ENCODE measurements around the gene BMPR2. TPM values are rescaled to one million over a fixed set of nuclear protein-coding genes. Genes with fewer than 3 reads are reported as not detected.

Gene BMPR2
- total RNA-seq: 10 to 100 TPM; 48.8 to 70.4 (median 63.2) TPM

- peak within 1 kb of the TSS; percentile 96 to 98 for H3K27ac ChIP-seq
- no peaks in the 10 kb centered on the region for H3K9me3 ChIP-seq
- TF ChIP-seq CTCF (IDR thresholded peaks at IDR 0.05) (no peak), POLR2A (IDR thresholded peaks at IDR 0.05) (peak; percentile 57), POLR2AphosphoS5 (IDR thresholded peaks at IDR 0.05) (peak; percentile 77 to 95 (median 90))
- intact Hi-C loops (cut with DNase I; ENCODE audit: low total_unique reads): no loop called here
- H3K36me3 ChIP-seq: no peaks in the 10 kb centered on the region
- peak within 1 kb of the TSS; percentile 82 to 94 (median 91) for H3K4me3 ChIP-seq
- DNase-seq (ENCODE audit: low spot score in 2 of 2): peak; percentile 83 to 87
- H3K4me1 ChIP-seq: no peaks in the 10 kb centered on the region
- no peaks in the 10 kb centered on the region for H3K27me3 ChIP-seq
Measured at GRCh38 chr2:202375609-202376408, at the start of gene BMPR2. TSS of gene BMPR2 (plus strand) at chr2:202376327. CDS start at chr2:202377475, 1,148 bp downstream.

- no peak for DNase-seq (ENCODE audit: low spot score in 2 of 2)
- intact Hi-C loops (cut with DNase I; ENCODE audit: low total_unique reads): no loop called here
- H3K9me3 ChIP-seq: no peaks in the 10 kb centered on the region
- H3K27me3 ChIP-seq: no peaks in the 10 kb centered on the region
- H3K27ac ChIP-seq: no peak overlapping the region
- TF ChIP-seq POLR2AphosphoS5 (IDR thresholded peaks at IDR 0.05): no peak
- no peak for TF ChIP-seq POLR2A (IDR thresholded peaks at IDR 0.05)
- TF ChIP-seq CTCF (IDR thresholded peaks at IDR 0.05): no peak
- no peaks in the 10 kb centered on the region for H3K4me1 ChIP-seq
- peaks cover 3% of the 10 kb centered on the region for H3K36me3 ChIP-seq
- no peak overlapping the region for H3K4me3 ChIP-seq
Measured at GRCh38 chr2:202327858-202328257, 48.3 kb upstream of the BMPR2 start.

GRCh38 chr2:202335791-202336467 is 40.2 kb upstream of the BMPR2 start:
- Histone ChIP-seq H3K4me1 (no peaks in the 10 kb centered on the region), H3K36me3 (no peaks in the 10 kb centered on the region), H3K9me3 (no peaks in the 10 kb centered on the region), H3K27ac (no peak overlapping the region), H3K4me3 (no peak overlapping the region), H3K27me3 (no peaks in the 10 kb centered on the region)
- DNase-seq (ENCODE audit: low spot score in 2 of 2): no peak
- TF ChIP-seq CTCF (IDR thresholded peaks at IDR 0.05) (no peak), POLR2A (IDR thresholded peaks at IDR 0.05) (no peak), POLR2AphosphoS5 (IDR thresholded peaks at IDR 0.05) (no peak)
- intact Hi-C loops (cut with DNase I; ENCODE audit: low total_unique reads): no loop called here

GRCh38 chr2:202337151-202337550 is 39.0 kb upstream of the BMPR2 start:
- Histone ChIP-seq H3K36me3 (no peaks in the 10 kb centered on the region), H3K27ac (no peak overlapping the region), H3K27me3 (no peaks in the 10 kb centered on the region), H3K4me1 (no peaks in the 10 kb centered on the region), H3K4me3 (no peak overlapping the region), H3K9me3 (no peaks in the 10 kb centered on the region)
- intact Hi-C loops (cut with DNase I; ENCODE audit: low total_unique reads): no loop called here
- DNase-seq (ENCODE audit: low spot score in 2 of 2): no peak
- TF ChIP-seq POLR2A (IDR thresholded peaks at IDR 0.05) (no peak), POLR2AphosphoS5 (IDR thresholded peaks at IDR 0.05) (no peak), CTCF (IDR thresholded peaks at IDR 0.05) (no peak)

All from breast epithelium (tissue), 4 donors.